ENCODE results near the gene HIVEP3. TPM values are rescaled to one million over a fixed set of nuclear protein-coding genes. Genes with fewer than 3 reads are reported as not detected.

HIVEP3 gene
- total RNA-seq, 2 donors from 2014 or later, result 4.7 to 5.8 TPM

GRCh38 chr1:41838266-41838665 lies 80.5 kb downstream of the HIVEP3 start:
- no peak overlapping the region for H3K27ac ChIP-seq
- H3K4me1 ChIP-seq, result peaks cover 0 to 11% of the 10 kb centered on the region in 2 donors
- no peak for DNase-seq (ENCODE audit: low spot score)
- no peaks in the 10 kb centered on the region for H3K36me3 ChIP-seq
- H3K4me3 ChIP-seq, result no peak overlapping the region
- no peak for TF ChIP-seq CTCF (IDR thresholded peaks at IDR 0.05)
- H3K9me3 ChIP-seq, result no peaks in the 10 kb centered on the region
- H3K27me3 ChIP-seq, result no peaks in the 10 kb centered on the region

- Histone ChIP-seq H3K4me3 (no peak overlapping the region), H3K27me3 (no peaks in the 10 kb centered on the region), H3K27ac (no peak overlapping the region), H3K36me3 (no peaks in the 10 kb centered on the region), H3K4me1 (peaks cover 0 to 7% of the 10 kb centered on the region in 2 donors), H3K9me3 (no peaks in the 10 kb centered on the region)
- DNase-seq (ENCODE audit: low spot score), result no peak
- TF ChIP-seq CTCF (IDR thresholded peaks at IDR 0.05), result no peak
Observed at GRCh38 chr1:41837691-41838090, 81.0 kb downstream of the HIVEP3 start.

- no peak for TF ChIP-seq CTCF (IDR thresholded peaks at IDR 0.05)
- Histone ChIP-seq H3K4me3 (no peak overlapping the region), H3K4me1 (no peaks in the 10 kb centered on the region), H3K9me3 (no peaks in the 10 kb centered on the region), H3K27ac (no peak overlapping the region), H3K36me3 (no peaks in the 10 kb centered on the region), H3K27me3 (no peaks in the 10 kb centered on the region)
- no peak for DNase-seq (ENCODE audit: low spot score)
Observed at GRCh38 chr1:41835485-41835884, 83.2 kb downstream of the HIVEP3 start.

DNA sequence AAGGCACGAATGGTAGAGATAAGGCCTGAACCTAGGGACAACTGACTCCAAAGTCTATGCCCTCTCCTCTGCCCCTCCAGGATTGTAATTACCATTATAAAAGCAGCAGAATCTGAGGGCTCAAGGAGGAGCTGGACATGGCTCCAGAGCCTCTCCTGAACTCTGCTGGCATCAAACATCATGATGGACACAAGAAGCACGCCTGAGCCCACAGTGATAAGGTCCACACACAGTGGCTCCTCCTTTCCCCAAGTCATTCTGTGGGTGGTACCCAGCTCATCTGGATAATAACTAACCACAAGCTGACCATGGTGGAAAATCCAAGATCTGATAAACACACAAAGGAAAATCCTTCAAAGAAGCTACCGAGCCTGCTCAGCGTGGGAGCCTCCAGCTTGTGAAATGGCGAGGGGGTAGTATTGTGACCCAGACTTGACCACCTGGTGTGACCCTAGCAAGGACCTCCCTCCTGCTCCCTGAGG lies 85.2 kb downstream of the HIVEP3 start:
- no peak for DNase-seq (ENCODE audit: low spot score)
- H3K4me1 ChIP-seq, result peaks cover 0 to 5% of the 10 kb centered on the region in 2 donors
- H3K27ac ChIP-seq, result no peak overlapping the region
- H3K9me3 ChIP-seq, result no peaks in the 10 kb centered on the region
- H3K27me3 ChIP-seq, result no peaks in the 10 kb centered on the region
- no peak overlapping the region for H3K4me3 ChIP-seq
- no peaks in the 10 kb centered on the region for H3K36me3 ChIP-seq
- TF ChIP-seq CTCF (IDR thresholded peaks at IDR 0.05), result no peak

DNA sequence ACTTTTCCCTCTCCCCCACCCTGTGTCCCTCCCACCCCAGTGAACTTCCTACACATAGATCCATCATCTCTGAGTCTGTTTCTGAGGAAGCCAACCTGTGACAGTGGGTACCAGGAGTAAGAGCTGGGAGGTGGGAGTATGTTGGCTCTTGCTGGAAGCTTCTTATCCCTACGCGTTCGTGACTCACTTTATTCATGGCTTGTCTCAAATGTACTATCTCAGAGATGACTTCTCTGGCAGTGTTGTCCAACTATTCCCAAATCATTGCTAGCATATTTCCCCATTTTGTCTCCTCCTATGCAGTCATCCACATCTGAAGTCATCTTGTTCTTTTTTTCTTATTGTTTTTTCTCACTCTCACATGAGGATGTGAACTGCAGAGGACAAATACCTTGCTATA lies 88.0 kb downstream of the HIVEP3 start:
- Histone ChIP-seq H3K27me3 (no peaks in the 10 kb centered on the region), H3K27ac (no peak overlapping the region), H3K9me3 (no peaks in the 10 kb centered on the region), H3K36me3 (no peaks in the 10 kb centered on the region), H3K4me1 (peaks cover 0 to 14% of the 10 kb centered on the region in 2 donors), H3K4me3 (no peak overlapping the region)
- DNase-seq (ENCODE audit: low spot score), result no peak
- no peak for TF ChIP-seq CTCF (IDR thresholded peaks at IDR 0.05)

- Histone ChIP-seq H3K27me3 (no peaks in the 10 kb centered on the region), H3K36me3 (no peaks in the 10 kb centered on the region), H3K4me3 (no peak overlapping the region), H3K4me1 (peaks cover 0 to 26% of the 10 kb centered on the region in 2 donors), H3K27ac (no peak overlapping the region), H3K9me3 (no peaks in the 10 kb centered on the region)
- no peak for TF ChIP-seq CTCF (IDR thresholded peaks at IDR 0.05)
- no peak for DNase-seq (ENCODE audit: low spot score)
Observed at GRCh38 chr1:41827991-41828570, 90.6 kb downstream of the HIVEP3 start.

All from right atrium auricular region (tissue), 2 donors.